Muscle of arm (tissue), 12 donors: ENCODE data around the gene ARHGAP26. TPM values are rescaled to one million over a fixed set of nuclear protein-coding genes. Genes with fewer than 3 reads are reported as not detected.
A peak's percentile ranks its signal among the peaks of the same experiment; 100 is the strongest.
"Not testable (repeated sequence)": the region's sequence is repeated elsewhere in the genome, so short reads cannot be mapped to it uniquely, and the experiment has no call there.

Experiments used
- DNase-seq: peaks from one replicate; pipeline ENCODE4 v3.0.0-alpha.2; 2013
- polyA plus RNA-seq, 12 donors: library from polyadenylated mRNA; unstranded; fragments of 120-200 nt; gene quantifications; one replicate each; pipeline ENCODE4 v1.2.1, GENCODE V29; 2013; ENCODE audit not compliant: insufficient read length in 12 of 12

ARHGAP26 gene
- polyA plus RNA-seq, 12 donors = 12.3 to 34.1 (median 15.8) TPM; not detected in 1

GRCh38 chr5:143115381-143115780, 345.2 kb downstream of the ARHGAP26 start:
- no peak for DNase-seq

- DNase-seq = no peak
Observed at GRCh38 chr5:143116814-143117213, 346.6 kb downstream of the ARHGAP26 start.

GRCh38 chr5:143117821-143118220, 347.6 kb downstream of the ARHGAP26 start:
- DNase-seq = no peak

- DNase-seq = no peak
Observed at GRCh38 chr5:143118222-143118621, 348.0 kb downstream of the ARHGAP26 start.

GRCh38 chr5:143118818-143119217, 348.6 kb downstream of the ARHGAP26 start:
- DNase-seq = not testable (repeated sequence)

GRCh38 chr5:143119291-143119769, 349.2 kb downstream of the ARHGAP26 start:
- DNase-seq = no peak

- no peak for DNase-seq
Observed at GRCh38 chr5:143119881-143120341, 349.7 kb downstream of the ARHGAP26 start.

GRCh38 chr5:143120460-143121134, 350.4 kb downstream of the ARHGAP26 start:
- no peak for DNase-seq

- DNase-seq = no peak
Observed at GRCh38 chr5:143121135-143121475, 350.9 kb downstream of the ARHGAP26 start.

GRCh38 chr5:143124593-143124992, 354.4 kb downstream of the ARHGAP26 start:
- no peak for DNase-seq

- DNase-seq = no peak
Observed at GRCh38 chr5:143126174-143127019, 356.2 kb downstream of the ARHGAP26 start.

- DNase-seq = no peak
Observed at GRCh38 chr5:143128412-143129071, 358.4 kb downstream of the ARHGAP26 start.

- no peak for DNase-seq
Observed at GRCh38 chr5:143129203-143129602, 359.0 kb downstream of the ARHGAP26 start.

GRCh38 chr5:143129910-143130612, 359.9 kb downstream of the ARHGAP26 start:
- no peak for DNase-seq

GRCh38 chr5:143130613-143131305, 360.6 kb downstream of the ARHGAP26 start:
- DNase-seq = no peak

GRCh38 chr5:143131972-143132371, 361.8 kb downstream of the ARHGAP26 start:
- DNase-seq = no peak

- DNase-seq = no peak
Observed at GRCh38 chr5:143132739-143133138, 362.6 kb downstream of the ARHGAP26 start.

GRCh38 chr5:143133721-143134120, 363.5 kb downstream of the ARHGAP26 start:
- DNase-seq = peak; percentile 53

- no peak for DNase-seq
Observed at GRCh38 chr5:143134269-143134668, 364.1 kb downstream of the ARHGAP26 start.

GRCh38 chr5:143134900-143135299, 364.7 kb downstream of the ARHGAP26 start:
- DNase-seq = no peak
